Duodenal mucosa (tissue), 2 donors: ENCODE data around the gene ARL3.
A peak's percentile ranks its signal among the peaks of the same experiment; 100 is the strongest.

Experiments used
- H3K27ac ChIP-seq: one replicate; pipeline ENCODE4 v1.7.0; 2013; ENCODE audit warnings: low read depth, low read length
- H3K27me3 ChIP-seq, 2 donors: one replicate each; pipeline ENCODE4 v1.7.0; 2013; ENCODE audit warnings: low read length in 2 of 2, control low read depth in 1 of 2; ENCODE audit not compliant: insufficient read depth in 2 of 2, control insufficient read depth in 1 of 2
- H3K36me3 ChIP-seq, 2 donors: one replicate each; pipeline ENCODE4 v1.7.0; 2013; ENCODE audit warnings: low read length in 2 of 2, control low read depth in 1 of 2; ENCODE audit not compliant: insufficient read depth in 2 of 2, control insufficient read depth in 1 of 2
- H3K4me1 ChIP-seq, 2 donors: one replicate each; pipeline ENCODE4 v1.7.0; 2013; ENCODE audit warnings: low read length in 2 of 2, control low read depth in 1 of 2; ENCODE audit not compliant: insufficient read depth in 2 of 2, control insufficient read depth in 1 of 2
- H3K4me3 ChIP-seq, 2 donors: one replicate each; pipeline ENCODE4 v1.7.0; 2013; ENCODE audit warnings: low read length in 2 of 2, low read depth in 1 of 2
- H3K9ac ChIP-seq, 2 donors: one replicate each; pipeline ENCODE4 v1.7.0; 2013; ENCODE audit warnings: low read length in 2 of 2, low read depth in 1 of 2
- H3K9me3 ChIP-seq, 2 donors: one replicate each; pipeline ENCODE4 v1.7.0; 2013; ENCODE audit warnings: low read length in 2 of 2, control low read depth in 1 of 2; ENCODE audit not compliant: control insufficient read depth in 1 of 2

The ARL3 gene

DNA sequence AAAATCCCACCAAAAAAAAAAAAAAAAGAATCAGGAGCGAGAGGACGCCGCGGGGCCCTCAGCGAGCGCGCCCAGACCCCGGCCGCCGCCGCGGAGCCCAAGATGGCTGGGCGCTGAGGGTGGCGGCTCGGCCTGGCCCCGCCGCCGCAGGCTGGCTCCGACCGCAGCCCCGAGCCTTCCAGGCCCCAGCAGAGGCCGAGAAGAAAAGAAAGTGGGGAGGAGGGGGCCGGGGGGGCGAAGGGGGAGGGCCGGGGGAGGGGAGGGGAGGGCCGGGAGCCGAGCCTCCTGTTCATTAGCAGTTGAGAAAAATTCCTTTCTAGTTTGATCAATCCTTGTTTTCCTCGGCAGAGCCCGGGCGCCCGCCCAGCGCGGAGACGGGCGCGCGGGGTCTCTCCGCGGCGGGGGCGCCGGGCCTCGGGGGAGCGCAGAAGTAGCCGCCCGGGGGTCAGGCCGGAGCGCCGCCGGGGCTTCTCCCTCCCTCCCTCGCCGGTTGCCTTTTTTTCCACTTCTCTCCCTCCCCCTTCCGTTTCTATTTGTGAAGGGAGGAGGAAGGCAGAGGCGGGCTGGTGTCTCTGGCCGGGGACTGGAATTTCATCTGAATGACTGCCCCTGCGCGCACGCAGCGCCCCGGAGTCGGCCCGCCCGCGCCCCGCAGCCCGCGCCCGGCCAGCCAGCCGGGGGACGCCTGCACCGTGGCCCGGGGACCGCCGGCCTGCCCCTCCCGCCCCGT is 70.7 kb downstream of the ARL3 start:
- H3K9me3 ChIP-seq: no peaks in the 10 kb centered on the region
- no peaks in the 10 kb centered on the region for H3K27me3 ChIP-seq
- H3K9ac ChIP-seq: peak overlapping the region; percentile 80 to 97
- H3K4me3 ChIP-seq: peak overlapping the region; percentile 76 to 91
- peaks cover 5 to 8% of the 10 kb centered on the region in 2 donors for H3K36me3 ChIP-seq
- peak overlapping the region; percentile 96 for H3K27ac ChIP-seq
- peaks cover 24 to 32% of the 10 kb centered on the region in 2 donors for H3K4me1 ChIP-seq

DNA sequence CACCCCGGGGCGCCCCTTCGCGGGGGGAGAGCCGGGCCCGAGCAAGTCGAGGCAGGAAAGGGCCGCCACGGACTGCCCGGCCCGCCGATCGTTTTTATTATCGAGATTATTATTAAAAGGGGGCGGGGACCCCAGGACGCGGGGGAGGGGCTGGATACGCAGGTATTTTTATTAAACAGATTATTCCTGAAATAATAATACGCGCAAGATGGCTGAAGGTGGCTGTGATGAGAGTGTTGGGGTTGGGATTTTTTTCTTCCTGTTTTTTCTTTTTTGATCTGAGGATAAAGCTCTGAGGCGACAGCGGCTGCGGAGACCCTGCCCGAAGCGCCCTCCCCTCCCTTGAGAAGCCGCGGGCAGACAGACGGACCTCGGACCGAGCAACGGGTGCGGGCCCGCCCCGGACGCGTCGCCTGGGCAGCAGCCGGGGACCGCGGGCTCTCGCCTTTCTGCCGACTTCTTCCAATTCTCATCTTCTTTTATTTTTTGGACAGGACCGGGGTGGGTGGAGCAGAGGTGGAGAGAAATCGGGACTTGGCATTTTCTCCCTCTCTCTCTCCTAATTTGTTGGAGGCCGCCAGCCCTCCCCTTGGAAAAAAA is 71.4 kb downstream of the ARL3 start:
- H3K9me3 ChIP-seq: no peaks in the 10 kb centered on the region
- peak overlapping the region; percentile 76 to 91 for H3K4me3 ChIP-seq
- H3K27me3 ChIP-seq: no peaks in the 10 kb centered on the region
- H3K27ac ChIP-seq: peak overlapping the region; percentile 96
- H3K9ac ChIP-seq: peak overlapping the region; percentile 77 to 80
- H3K36me3 ChIP-seq: peaks cover 3 to 4% of the 10 kb centered on the region in 2 donors
- H3K4me1 ChIP-seq: peaks cover 17 to 26% of the 10 kb centered on the region in 2 donors

DNA sequence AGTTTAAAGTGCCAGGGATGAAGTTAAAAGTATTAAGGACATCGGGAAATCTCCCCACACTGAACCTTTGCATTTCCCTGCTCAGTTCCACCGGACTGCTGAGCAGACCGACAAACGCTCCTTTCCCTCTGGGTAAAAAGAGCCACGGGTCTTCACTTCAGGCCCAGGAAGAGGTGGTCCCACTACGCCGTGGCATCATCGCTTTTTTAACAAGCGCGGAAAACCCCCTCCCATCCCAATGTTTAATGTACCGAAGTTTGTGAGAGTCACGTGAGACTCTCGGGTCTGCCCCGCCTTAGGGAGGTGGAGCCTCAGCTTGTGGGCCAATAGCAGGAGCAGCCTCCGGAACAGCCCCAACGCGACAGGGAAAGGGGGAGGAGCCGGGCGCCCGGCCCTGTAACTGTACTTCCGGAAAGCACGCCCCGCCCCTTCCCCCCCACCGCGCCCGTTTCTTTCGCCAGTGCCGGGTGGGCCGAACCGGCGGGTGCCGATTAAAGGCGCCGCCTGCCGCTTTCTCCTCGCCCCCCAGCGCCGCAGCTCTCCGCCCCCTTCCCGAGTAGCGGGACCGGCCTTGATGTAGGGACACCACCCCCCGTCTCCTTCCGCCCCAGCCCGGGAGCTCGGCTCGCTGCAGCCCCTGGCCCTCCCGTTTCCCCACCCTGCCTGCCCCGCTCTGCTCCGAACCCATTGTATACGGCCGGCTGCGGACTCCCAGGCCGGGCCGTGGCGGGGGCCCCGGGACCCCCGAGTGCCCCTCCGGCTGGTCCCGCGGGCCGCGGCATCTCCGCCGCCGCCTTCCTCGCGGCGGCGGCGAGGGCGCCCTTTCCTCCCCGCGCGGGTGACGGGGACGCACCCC is 72.1 kb downstream of the ARL3 start:
- Histone ChIP-seq H3K4me1 (peaks cover 10 to 19% of the 10 kb centered on the region in 2 donors), H3K9ac (peak overlapping the region; percentile 80 to 82), H3K9me3 (no peaks in the 10 kb centered on the region)

GRCh38 chr10:102641402-102641801 is 72.8 kb downstream of the ARL3 start:
- Histone ChIP-seq H3K27ac (peak overlapping the region; percentile 68), H3K4me3 (peak overlapping the region; percentile 90 to 91), H3K36me3 (no peaks in the 10 kb centered on the region), H3K9me3 (no peaks in the 10 kb centered on the region), H3K27me3 (no peaks in the 10 kb centered on the region), H3K9ac (peak overlapping the region; percentile 80 to 82), H3K4me1 (peaks cover 4 to 12% of the 10 kb centered on the region in 2 donors)

More for the DNA sequence above, 72.1 kb downstream of the ARL3 start:
- Histone ChIP-seq H3K36me3 (no peaks in the 10 kb centered on the region), H3K27me3 (no peaks in the 10 kb centered on the region), H3K4me3 (peak overlapping the region; percentile 90 to 91), H3K27ac (peak overlapping the region; percentile 96)

- Histone ChIP-seq H3K9me3 (no peaks in the 10 kb centered on the region), H3K36me3 (no peaks in the 10 kb centered on the region), H3K27ac (no peak overlapping the region), H3K4me1 (peaks cover 5 to 8% of the 10 kb centered on the region in 2 donors), H3K27me3 (no peaks in the 10 kb centered on the region), H3K9ac (no peak overlapping the region), H3K4me3 (no peak overlapping the region)
Measured at GRCh38 chr10:102639537-102639936, 74.7 kb downstream of the ARL3 start.

DNA sequence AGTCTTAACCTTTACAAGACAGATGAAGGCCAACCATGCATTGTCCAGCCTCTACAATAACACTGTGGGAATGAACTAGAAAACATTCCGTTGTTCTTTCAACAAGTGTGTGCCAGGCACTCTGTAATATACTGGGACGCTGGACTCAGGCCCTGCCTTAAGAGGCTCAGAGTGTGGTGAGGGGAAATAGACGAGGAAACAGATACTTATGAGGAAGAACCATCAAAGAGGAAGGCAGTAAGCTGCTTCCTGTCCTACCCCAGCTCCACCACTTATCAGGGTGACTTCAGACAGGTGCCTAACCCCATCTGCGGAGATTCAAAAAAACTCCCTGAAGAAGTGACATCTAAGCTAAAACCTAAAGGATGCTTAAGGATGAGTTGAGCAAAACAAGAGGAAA is 78.8 kb downstream of the ARL3 start:
- peaks cover 0 to 9% of the 10 kb centered on the region in 2 donors for H3K36me3 ChIP-seq
- no peak overlapping the region for H3K4me3 ChIP-seq
- H3K4me1 ChIP-seq: peaks cover 4 to 13% of the 10 kb centered on the region in 2 donors
- H3K27me3 ChIP-seq: no peaks in the 10 kb centered on the region
- no peak overlapping the region for H3K9ac ChIP-seq
- no peak overlapping the region for H3K27ac ChIP-seq
- no peaks in the 10 kb centered on the region for H3K9me3 ChIP-seq

DNA sequence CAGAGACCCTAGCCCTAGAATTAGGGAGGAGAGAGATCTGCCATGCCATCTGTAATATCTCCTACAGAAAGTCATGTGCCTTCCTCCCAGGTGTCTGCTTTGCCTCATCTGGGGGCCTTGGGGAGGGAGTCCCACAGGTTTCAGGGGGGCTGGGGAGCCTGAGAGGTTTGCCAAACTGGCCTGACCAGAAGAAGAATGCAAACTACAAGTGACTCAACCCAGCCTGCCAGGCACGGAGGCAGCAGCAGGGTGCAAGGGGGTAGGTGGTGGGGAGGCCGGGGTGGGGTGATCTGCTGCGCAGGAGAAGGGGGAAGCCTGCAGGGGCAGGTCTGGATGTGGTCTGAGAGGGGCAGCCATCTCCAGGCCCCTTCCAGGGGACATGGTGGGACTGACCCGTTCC is 79.5 kb downstream of the ARL3 start:
- Histone ChIP-seq H3K36me3 (peaks cover 0 to 9% of the 10 kb centered on the region in 2 donors), H3K27me3 (no peaks in the 10 kb centered on the region), H3K9me3 (no peaks in the 10 kb centered on the region), H3K27ac (no peak overlapping the region), H3K4me3 (no peak overlapping the region), H3K4me1 (peaks cover 4 to 13% of the 10 kb centered on the region in 2 donors), H3K9ac (no peak overlapping the region)

GRCh38 chr10:102633848-102634247 is 80.3 kb downstream of the ARL3 start:
- Histone ChIP-seq H3K27ac (peak overlapping the region; percentile 0), H3K4me3 (peak overlapping the region in 1 of 2 donors; percentile 8), H3K27me3 (no peaks in the 10 kb centered on the region), H3K9ac (no peak overlapping the region), H3K9me3 (no peaks in the 10 kb centered on the region), H3K36me3 (peaks cover 0 to 9% of the 10 kb centered on the region in 2 donors), H3K4me1 (peaks cover 4 to 13% of the 10 kb centered on the region in 2 donors)

GRCh38 chr10:102633287-102633686 is 80.9 kb downstream of the ARL3 start:
- Histone ChIP-seq H3K9ac (no peak overlapping the region), H3K4me3 (no peak overlapping the region), H3K4me1 (peaks cover 7 to 13% of the 10 kb centered on the region in 2 donors), H3K36me3 (peaks cover 0 to 9% of the 10 kb centered on the region in 2 donors), H3K9me3 (no peaks in the 10 kb centered on the region), H3K27me3 (no peaks in the 10 kb centered on the region), H3K27ac (peak overlapping the region; percentile 0)
